WTC11 (cell line): ENCODE data around the gene SH3D19. TPM values are rescaled to one million over a fixed set of nuclear protein-coding genes. Genes with fewer than 3 reads are reported as not detected.

Experiments
- ATAC-seq: fragments of 200-7000 bp; cut with Tn5 transposase; 2 replicates; pipeline ENCODE4 v1.10.0; 2021; ENCODE audit warnings: mild to moderate bottlenecking, moderate library complexity
- CTCF ChIA-PET: fragments of 300-600 bp; sonication (Branson Sonifier 250); formaldehyde crosslinking; loops from one replicate; lab custom pipeline; 2021; ENCODE audit warnings: antibody characterized with exemption; lab: Charles Lee
- POLR2A ChIA-PET: fragments of 350-600 bp; sonication (Branson Sonifier 250); formaldehyde crosslinking; loops from one replicate; lab custom pipeline; 2021; ENCODE audit warnings: antibody characterized with exemption; lab: Charles Lee
- DNase-seq: peaks from one replicate; pipeline ENCODE4 v3.0.0; 2021; ENCODE audit warnings: low spot score
- H3K27ac Mint-ChIP-seq: 2 replicates; pipeline ENCODE4 v1.8.0; 2021; ENCODE audit warnings: mixed read lengths
- H3K27me3 Mint-ChIP-seq: 2 replicates; pipeline ENCODE4 v1.8.0; 2021; ENCODE audit warnings: low read depth, mild to moderate bottlenecking, moderate library complexity, mixed read lengths
- H3K36me3 Mint-ChIP-seq: 2 replicates; pipeline ENCODE4 v1.8.0; 2021; ENCODE audit warnings: mixed read lengths
- H3K4me1 Mint-ChIP-seq: 2 replicates; pipeline ENCODE4 v1.8.0; 2022; ENCODE audit warnings: mixed read lengths
- H3K4me3 Mint-ChIP-seq: 2 replicates; pipeline ENCODE4 v1.8.0; 2021; ENCODE audit warnings: mild to moderate bottlenecking, moderate library complexity, mixed read lengths
- H3K9me3 Mint-ChIP-seq: 2 replicates; pipeline ENCODE4 v1.8.0; 2021; ENCODE audit warnings: mixed read lengths
- ATF1 ChIP-seq: sonication (generic); formaldehyde crosslinking; IDR thresholded peaks from 2 replicates; pipeline ENCODE4 v1.8.1; 2023; ENCODE audit warnings: mild to moderate bottlenecking, moderate library complexity, missing genetic modification reagents
- ATF6 ChIP-seq: sonication (generic); formaldehyde crosslinking; IDR thresholded peaks from 2 replicates; pipeline ENCODE4 v1.8.1; 2023; ENCODE audit warnings: mild to moderate bottlenecking, missing genetic modification reagents
- CBFB ChIP-seq: sonication (generic); formaldehyde crosslinking; IDR thresholded peaks from 2 replicates; pipeline ENCODE4 v1.8.1; 2022; ENCODE audit warnings: mild to moderate bottlenecking, low read depth, missing genetic modification reagents
- IRF2 ChIP-seq: sonication (generic); formaldehyde crosslinking; IDR thresholded peaks from 2 replicates; pipeline ENCODE4 v1.8.0; 2022; ENCODE audit warnings: low read depth, missing genetic modification reagents, borderline replicate concordance
- RELA ChIP-seq: sonication (generic); formaldehyde crosslinking; IDR thresholded peaks from 2 replicates; pipeline ENCODE4 v1.8.1; 2022; ENCODE audit warnings: missing genetic modification reagents, mild to moderate bottlenecking, borderline replicate concordance
- RORB ChIP-seq: fragments of 250-450 bp; sonication (Bioruptor Pico); IDR thresholded peaks from 2 replicates; pipeline ENCODE4 v1.9.0; 2021; ENCODE audit warnings: mild to moderate bottlenecking
- ZNF219 ChIP-seq: sonication (generic); formaldehyde crosslinking; IDR thresholded peaks from 2 replicates; pipeline ENCODE4 v1.8.0; 2023; ENCODE audit warnings: missing genetic modification reagents, mild to moderate bottlenecking, borderline replicate concordance
- ZNF317 ChIP-seq: sonication (generic); formaldehyde crosslinking; IDR thresholded peaks from 2 replicates; pipeline ENCODE4 v1.8.1; 2023; ENCODE audit warnings: low read depth, mild to moderate bottlenecking, moderate library complexity, missing genetic modification reagents, borderline replicate concordance
- ZNF512 ChIP-seq: sonication (generic); formaldehyde crosslinking; IDR thresholded peaks from 2 replicates; pipeline ENCODE4 v1.8.1; 2022; ENCODE audit warnings: missing genetic modification reagents, borderline replicate concordance
- ZNF671 ChIP-seq: fragments of 250-450 bp; sonication (Bioruptor Pico); IDR thresholded peaks from 2 replicates; pipeline ENCODE4 v1.8.0; 2021; ENCODE audit warnings: mild to moderate bottlenecking
- total RNA-seq: library from RNA; stranded (reverse); gene quantifications from 3 replicates; pipeline ENCODE4 v1.2.3, GENCODE V29; 2021
- TF ChIP-seq, protein P1 (sequence below): fragments of 200-600 bp; IDR thresholded peaks from 2 replicates; pipeline ENCODE4 v1.8.0; 2022; ENCODE audit warnings: antibody characterized with exemption
- TF ChIP-seq, protein P2 (sequence below): fragments of 250-450 bp; sonication (Bioruptor Pico); IDR thresholded peaks from 2 replicates; pipeline ENCODE4 v1.9.0; 2021; ENCODE audit warnings: mild to moderate bottlenecking
- TF ChIP-seq, protein P3 (sequence below): fragments of 250-450 bp; sonication (Bioruptor Pico); IDR thresholded peaks from 2 replicates; pipeline ENCODE4 v1.9.0; 2021; ENCODE audit warnings: mild to moderate bottlenecking, borderline replicate concordance
- TF ChIP-seq, protein P4 (sequence below): fragments of 250-450 bp; sonication (Bioruptor Pico); IDR thresholded peaks from 2 replicates; pipeline ENCODE4 v1.8.0; 2021; ENCODE audit warnings: mild to moderate bottlenecking

The SH3D19 gene
- total RNA-seq, 1 experiment from 2014 or later: 41.6 TPM

DNA sequence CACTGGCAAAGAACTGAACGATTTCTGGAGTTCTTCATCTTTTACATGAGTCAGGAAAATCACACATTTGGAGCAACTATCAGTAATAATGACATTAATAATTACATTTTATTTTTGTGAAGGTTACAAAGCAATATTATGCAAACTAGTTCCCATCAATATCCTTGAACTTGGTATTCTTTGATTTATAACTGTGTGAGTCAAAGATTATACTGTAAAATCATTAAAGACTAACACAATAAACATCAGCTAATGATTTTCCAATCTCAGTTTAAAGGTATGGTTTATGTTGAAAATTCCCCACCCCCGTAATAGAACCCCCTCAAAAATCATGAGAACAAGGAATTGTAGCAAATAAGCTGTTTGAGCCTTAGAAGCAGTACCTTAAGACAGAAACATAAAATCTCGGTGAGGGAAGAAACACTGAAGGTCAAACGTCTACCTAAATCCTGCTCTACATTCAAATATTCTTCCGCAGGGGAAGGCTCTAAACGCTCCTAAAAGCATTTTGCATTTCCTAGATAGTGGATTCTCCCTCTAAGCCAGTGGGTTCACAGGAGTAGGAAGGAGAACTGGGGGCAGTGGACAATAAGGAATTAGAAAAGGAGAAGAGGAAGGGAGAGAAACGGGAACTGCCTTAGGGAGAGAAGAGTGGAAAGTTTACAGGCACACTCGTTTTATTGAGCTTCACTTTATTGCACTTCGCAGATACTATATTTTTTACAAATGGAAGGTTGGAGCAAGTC is 22.3 kb upstream of the SH3D19 start:
- ChIA-PET CTCF (interaction anchor here (1.1 kb wide), 1 partner anchor 71 kb away, joined by 3 read pairs; the partner anchor contains the start of gene PRSS48), POLR2A (no interaction called here)

GRCh38 chr4:151344948-151345347 is 19.5 kb upstream of the SH3D19 start:
- ATAC-seq (no peak), DNase-seq (no peak)
- CTCF ChIA-PET: interaction anchor here (1.9 kb wide), 1 partner anchor 68 kb away, joined by 5 read pairs; the partner anchor contains the start of gene PRSS48
- no peaks in the 10 kb centered on the region for H3K27me3 Mint-ChIP-seq
- H3K4me3 Mint-ChIP-seq: no peak overlapping the region
- H3K36me3 Mint-ChIP-seq: no peaks in the 10 kb centered on the region
- no peak overlapping the region for H3K27ac Mint-ChIP-seq
- H3K9me3 Mint-ChIP-seq: no peaks in the 10 kb centered on the region
- POLR2A ChIA-PET: no interaction called here
- H3K4me1 Mint-ChIP-seq: peaks cover 11% of the 10 kb centered on the region
- TF ChIP-seq ATF1 (CRISPR knock-in tag) (no peak), ZNF317 (CRISPR knock-in tag) (no peak), CBFB (no peak), ZNF512 (no peak), ZNF219 (CRISPR knock-in tag) (no peak), RELA (no peak), ATF6 (CRISPR knock-in tag) (no peak), IRF2 (CRISPR knock-in tag) (no peak), ZNF671 (CRISPR knock-in tag) (no peak)
- TF ChIP-seq, protein P1, sequence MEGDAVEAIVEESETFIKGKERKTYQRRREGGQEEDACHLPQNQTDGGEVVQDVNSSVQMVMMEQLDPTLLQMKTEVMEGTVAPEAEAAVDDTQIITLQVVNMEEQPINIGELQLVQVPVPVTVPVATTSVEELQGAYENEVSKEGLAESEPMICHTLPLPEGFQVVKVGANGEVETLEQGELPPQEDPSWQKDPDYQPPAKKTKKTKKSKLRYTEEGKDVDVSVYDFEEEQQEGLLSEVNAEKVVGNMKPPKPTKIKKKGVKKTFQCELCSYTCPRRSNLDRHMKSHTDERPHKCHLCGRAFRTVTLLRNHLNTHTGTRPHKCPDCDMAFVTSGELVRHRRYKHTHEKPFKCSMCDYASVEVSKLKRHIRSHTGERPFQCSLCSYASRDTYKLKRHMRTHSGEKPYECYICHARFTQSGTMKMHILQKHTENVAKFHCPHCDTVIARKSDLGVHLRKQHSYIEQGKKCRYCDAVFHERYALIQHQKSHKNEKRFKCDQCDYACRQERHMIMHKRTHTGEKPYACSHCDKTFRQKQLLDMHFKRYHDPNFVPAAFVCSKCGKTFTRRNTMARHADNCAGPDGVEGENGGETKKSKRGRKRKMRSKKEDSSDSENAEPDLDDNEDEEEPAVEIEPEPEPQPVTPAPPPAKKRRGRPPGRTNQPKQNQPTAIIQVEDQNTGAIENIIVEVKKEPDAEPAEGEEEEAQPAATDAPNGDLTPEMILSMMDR: no peak
- TF ChIP-seq, protein P2, sequence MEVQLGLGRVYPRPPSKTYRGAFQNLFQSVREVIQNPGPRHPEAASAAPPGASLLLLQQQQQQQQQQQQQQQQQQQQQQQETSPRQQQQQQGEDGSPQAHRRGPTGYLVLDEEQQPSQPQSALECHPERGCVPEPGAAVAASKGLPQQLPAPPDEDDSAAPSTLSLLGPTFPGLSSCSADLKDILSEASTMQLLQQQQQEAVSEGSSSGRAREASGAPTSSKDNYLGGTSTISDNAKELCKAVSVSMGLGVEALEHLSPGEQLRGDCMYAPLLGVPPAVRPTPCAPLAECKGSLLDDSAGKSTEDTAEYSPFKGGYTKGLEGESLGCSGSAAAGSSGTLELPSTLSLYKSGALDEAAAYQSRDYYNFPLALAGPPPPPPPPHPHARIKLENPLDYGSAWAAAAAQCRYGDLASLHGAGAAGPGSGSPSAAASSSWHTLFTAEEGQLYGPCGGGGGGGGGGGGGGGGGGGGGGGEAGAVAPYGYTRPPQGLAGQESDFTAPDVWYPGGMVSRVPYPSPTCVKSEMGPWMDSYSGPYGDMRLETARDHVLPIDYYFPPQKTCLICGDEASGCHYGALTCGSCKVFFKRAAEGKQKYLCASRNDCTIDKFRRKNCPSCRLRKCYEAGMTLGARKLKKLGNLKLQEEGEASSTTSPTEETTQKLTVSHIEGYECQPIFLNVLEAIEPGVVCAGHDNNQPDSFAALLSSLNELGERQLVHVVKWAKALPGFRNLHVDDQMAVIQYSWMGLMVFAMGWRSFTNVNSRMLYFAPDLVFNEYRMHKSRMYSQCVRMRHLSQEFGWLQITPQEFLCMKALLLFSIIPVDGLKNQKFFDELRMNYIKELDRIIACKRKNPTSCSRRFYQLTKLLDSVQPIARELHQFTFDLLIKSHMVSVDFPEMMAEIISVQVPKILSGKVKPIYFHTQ (CRISPR knock-in tag): no peak
- TF ChIP-seq, protein P3, sequence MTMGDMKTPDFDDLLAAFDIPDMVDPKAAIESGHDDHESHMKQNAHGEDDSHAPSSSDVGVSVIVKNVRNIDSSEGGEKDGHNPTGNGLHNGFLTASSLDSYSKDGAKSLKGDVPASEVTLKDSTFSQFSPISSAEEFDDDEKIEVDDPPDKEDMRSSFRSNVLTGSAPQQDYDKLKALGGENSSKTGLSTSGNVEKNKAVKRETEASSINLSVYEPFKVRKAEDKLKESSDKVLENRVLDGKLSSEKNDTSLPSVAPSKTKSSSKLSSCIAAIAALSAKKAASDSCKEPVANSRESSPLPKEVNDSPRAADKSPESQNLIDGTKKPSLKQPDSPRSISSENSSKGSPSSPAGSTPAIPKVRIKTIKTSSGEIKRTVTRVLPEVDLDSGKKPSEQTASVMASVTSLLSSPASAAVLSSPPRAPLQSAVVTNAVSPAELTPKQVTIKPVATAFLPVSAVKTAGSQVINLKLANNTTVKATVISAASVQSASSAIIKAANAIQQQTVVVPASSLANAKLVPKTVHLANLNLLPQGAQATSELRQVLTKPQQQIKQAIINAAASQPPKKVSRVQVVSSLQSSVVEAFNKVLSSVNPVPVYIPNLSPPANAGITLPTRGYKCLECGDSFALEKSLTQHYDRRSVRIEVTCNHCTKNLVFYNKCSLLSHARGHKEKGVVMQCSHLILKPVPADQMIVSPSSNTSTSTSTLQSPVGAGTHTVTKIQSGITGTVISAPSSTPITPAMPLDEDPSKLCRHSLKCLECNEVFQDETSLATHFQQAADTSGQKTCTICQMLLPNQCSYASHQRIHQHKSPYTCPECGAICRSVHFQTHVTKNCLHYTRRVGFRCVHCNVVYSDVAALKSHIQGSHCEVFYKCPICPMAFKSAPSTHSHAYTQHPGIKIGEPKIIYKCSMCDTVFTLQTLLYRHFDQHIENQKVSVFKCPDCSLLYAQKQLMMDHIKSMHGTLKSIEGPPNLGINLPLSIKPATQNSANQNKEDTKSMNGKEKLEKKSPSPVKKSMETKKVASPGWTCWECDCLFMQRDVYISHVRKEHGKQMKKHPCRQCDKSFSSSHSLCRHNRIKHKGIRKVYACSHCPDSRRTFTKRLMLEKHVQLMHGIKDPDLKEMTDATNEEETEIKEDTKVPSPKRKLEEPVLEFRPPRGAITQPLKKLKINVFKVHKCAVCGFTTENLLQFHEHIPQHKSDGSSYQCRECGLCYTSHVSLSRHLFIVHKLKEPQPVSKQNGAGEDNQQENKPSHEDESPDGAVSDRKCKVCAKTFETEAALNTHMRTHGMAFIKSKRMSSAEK (CRISPR knock-in tag): no peak
- TF ChIP-seq, protein P4, sequence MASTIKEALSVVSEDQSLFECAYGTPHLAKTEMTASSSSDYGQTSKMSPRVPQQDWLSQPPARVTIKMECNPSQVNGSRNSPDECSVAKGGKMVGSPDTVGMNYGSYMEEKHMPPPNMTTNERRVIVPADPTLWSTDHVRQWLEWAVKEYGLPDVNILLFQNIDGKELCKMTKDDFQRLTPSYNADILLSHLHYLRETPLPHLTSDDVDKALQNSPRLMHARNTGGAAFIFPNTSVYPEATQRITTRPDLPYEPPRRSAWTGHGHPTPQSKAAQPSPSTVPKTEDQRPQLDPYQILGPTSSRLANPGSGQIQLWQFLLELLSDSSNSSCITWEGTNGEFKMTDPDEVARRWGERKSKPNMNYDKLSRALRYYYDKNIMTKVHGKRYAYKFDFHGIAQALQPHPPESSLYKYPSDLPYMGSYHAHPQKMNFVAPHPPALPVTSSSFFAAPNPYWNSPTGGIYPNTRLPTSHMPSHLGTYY (CRISPR knock-in tag): no peak

More for the DNA sequence above, 22.3 kb upstream of the SH3D19 start:
- DNase-seq (no peak), ATAC-seq (no peak)
- H3K36me3 Mint-ChIP-seq: peaks cover 6% of the 10 kb centered on the region
- peaks cover under 1% of the 10 kb centered on the region; the same call in 1 of the 2 replicates for H3K9me3 Mint-ChIP-seq
- H3K4me1 Mint-ChIP-seq: peaks cover 11% of the 10 kb centered on the region
- H3K4me3 Mint-ChIP-seq: no peak overlapping the region
- no peaks in the 10 kb centered on the region for H3K27me3 Mint-ChIP-seq
- no peak overlapping the region for H3K27ac Mint-ChIP-seq
- TF ChIP-seq, protein P2 (CRISPR knock-in tag): no peak
- TF ChIP-seq RORB (CRISPR knock-in tag): no peak
